Psoas muscle (tissue), 8 donors: ENCODE data around the gene CD59. TPM values are rescaled to one million over a fixed set of nuclear protein-coding genes. Genes with fewer than 3 reads are reported as not detected.
A peak's percentile ranks its signal among the peaks of the same experiment; 100 is the strongest.

ENCODE experiments used
- ATAC-seq, 4 donors: fragments of 200-7000 bp; cut with Tn5 transposase; one replicate each; pipeline ENCODE4 v1.9.1; 2020; ENCODE audit warnings: moderate library complexity in 3 of 4, mild to moderate bottlenecking in 2 of 4
- DNase-seq, 2 donors: peaks; one replicate each; pipeline ENCODE4 v3.0.0-alpha.2; 2020
- H3K27ac ChIP-seq: fragments of 200-600 bp; one replicate; pipeline ENCODE4 v1.8.0; 2022
- H3K27me3 ChIP-seq, 3 donors: fragments of 200-600 bp in 1 of 3; one replicate each; pipeline versions ENCODE4 v1.6.1 to v1.8.0; 2013 to 2022; ENCODE audit warnings: low read length in 2 of 3, mild to moderate bottlenecking in 2 of 3, moderate library complexity in 1 of 3; ENCODE audit not compliant: insufficient read depth in 3 of 3
- H3K36me3 ChIP-seq, 2 donors: fragments of 200-600 bp in 1 of 2; one replicate each; pipeline versions ENCODE4 v1.6.1 to v1.8.0; 2013 to 2022; ENCODE audit warnings: low read depth in 1 of 2, mild to moderate bottlenecking in 1 of 2, moderate library complexity in 1 of 2; ENCODE audit not compliant: insufficient read depth in 1 of 2
- H3K4me1 ChIP-seq: fragments of 200-600 bp; one replicate; pipeline ENCODE4 v1.8.0; 2022
- H3K4me3 ChIP-seq: fragments of 200-600 bp; one replicate; pipeline ENCODE4 v1.8.0; 2022; ENCODE audit warnings: mild to moderate bottlenecking
- H3K9me3 ChIP-seq: fragments of 200-600 bp; one replicate; pipeline ENCODE4 v1.8.0; 2022
- CTCF ChIP-seq: fragments of 200-600 bp; IDR thresholded peaks from one replicate; pipeline ENCODE4 v1.8.0; 2022; ENCODE audit warnings: antibody characterized with exemption
- WGBS, 3 donors: extraction: QIAGEN DNeasy Blood & Tissue Kit; methylation state at CpG; one replicate each; pipeline versions ENCODE4 v1.1.6 to v1.1.7; 2013; 5-methylcytosine and 5-hydroxymethylcytosine counted together
- intact Hi-C, 2 donors: fragments of 100-400 bp; cut with DNase I; formaldehyde crosslinking; loops; one replicate each; pipeline versions ENCODE4 v1.11.0 to v1.14.2; 2022
- polyA plus RNA-seq, 3 donors: library from polyadenylated mRNA; stranded (reverse); fragments of 200-250 nt; gene quantifications; one replicate each; pipeline ENCODE4 v1.2.3, GENCODE V29; 2013
- total RNA-seq, 4 donors: library from RNA; stranded (reverse); fragmentation: NEBNext Ultra II Directional in 2 of 4; extraction: Animal tissue kit (Norgen Biotek cat#: 25700) in 2 of 4; gene quantifications; one replicate each; pipeline versions ENCODE4 v1.2.1 to v1.2.4, GENCODE V29; 2021 to 2023
- donor health status: healthy with polysubstance abuse.
- donor health status: DM: no; HTN: no; CAD: no; lungs with moderate emphysema.
- donor health status: Bipolar disorder and iron deficiency.
- donor health status: healthy.
- donor health status: DM: yes; HTN: yes; CAD: no.
- donor health status: DM: no; HTN: no; CAD: no.
- donor health status: DM: no; HTN: no; CAD: no.
- donor health status: DM: yes; HTN: yes; CAD: no.

Gene CD59
- total and polyA plus RNA-seq, 7 donors = 423 to 930 (median 574) TPM

- Histone ChIP-seq H3K9me3 (no peaks in the 10 kb centered on the region), H3K27me3 (no peaks in the 10 kb centered on the region), H3K4me3 (peak overlapping the region; percentile 15), H3K36me3 (peaks cover 0 to 15% of the 10 kb centered on the region in 2 donors), H3K27ac (peak overlapping the region; percentile 96), H3K4me1 (peaks cover 84% of the 10 kb centered on the region)
- DNase-seq = no peak
- no peak for ATAC-seq
- WGBS, 3 donors = 67 to 77% (median 70%) methylated on average over 5 of the region's 5 CpGs
- intact Hi-C loops = no loop called here
- TF ChIP-seq CTCF = no peak
Observed at GRCh38 chr11:33725496-33725895, 10.7 kb downstream of the CD59 start.

- WGBS, 3 donors = 29 to 45% (median 42%) methylated on average over 4 of the region's 4 CpGs
Observed at GRCh38 chr11:33724644-33725035, 11.6 kb downstream of the CD59 start.

GRCh38 chr11:33723238-33723881, 12.9 kb downstream of the CD59 start:
- H3K4me3 ChIP-seq = peak overlapping the region; percentile 22
- TF ChIP-seq CTCF = no peak
- peak overlapping the region; percentile 96 for H3K27ac ChIP-seq
- intact Hi-C loops = no loop called here
- H3K4me1 ChIP-seq = peaks cover 85% of the 10 kb centered on the region
- peaks cover 2 to 24% of the 10 kb centered on the region in 2 donors for H3K36me3 ChIP-seq
- H3K27me3 ChIP-seq = no peaks in the 10 kb centered on the region
- ATAC-seq (peak in 3 of 4 donors; percentile 6 to 46 (median 34)), DNase-seq (peak in 1 of 2 donors; percentile 56)
- H3K9me3 ChIP-seq = no peaks in the 10 kb centered on the region
- 51 to 59% (median 52%) methylated on average over 6 of the region's 6 CpGs for WGBS, 3 donors

More at GRCh38 chr11:33724644-33725035, 11.6 kb downstream of the CD59 start:
- Histone ChIP-seq H3K36me3 (peaks cover 0 to 15% of the 10 kb centered on the region in 2 donors), H3K4me1 (peaks cover 84% of the 10 kb centered on the region), H3K4me3 (peak overlapping the region; percentile 22), H3K27ac (peak overlapping the region; percentile 96), H3K27me3 (no peaks in the 10 kb centered on the region), H3K9me3 (no peaks in the 10 kb centered on the region)
- DNase-seq (no peak), ATAC-seq (peak in 3 of 4 donors; percentile 13 to 37 (median 30))
- no peak for TF ChIP-seq CTCF
- intact Hi-C loops = no loop called here

GRCh38 chr11:33722590-33723234, 13.5 kb downstream of the CD59 start:
- TF ChIP-seq CTCF = no peak
- Histone ChIP-seq H3K4me1 (peaks cover 92% of the 10 kb centered on the region), H3K36me3 (peaks cover 2 to 31% of the 10 kb centered on the region in 2 donors), H3K4me3 (peak overlapping the region; percentile 12), H3K27ac (peak overlapping the region; percentile 96), H3K9me3 (no peaks in the 10 kb centered on the region), H3K27me3 (no peaks in the 10 kb centered on the region)
- WGBS, 3 donors = 30 to 46% (median 31%) methylated on average over 2 of the region's 2 CpGs
- intact Hi-C loops = no loop called here
- DNase-seq (peak; percentile 62 to 73), ATAC-seq (peak; percentile 61 to 67 (median 64))
